Omental fat pad (tissue), 4 donors: ENCODE data around the gene MUC4. TPM values are rescaled to one million over a fixed set of nuclear protein-coding genes. Genes with fewer than 3 reads are reported as not detected.

Source experiments
- ATAC-seq: fragments of 150-250 bp; one replicate; pipeline ENCODE4 v1.9.1; 2016; ENCODE audit warnings: mild to moderate bottlenecking, moderate library complexity; ENCODE audit not compliant: low FRiP score
- DNase-seq: peaks from one replicate; pipeline ENCODE4 v3.0.0-alpha.2; 2019; ENCODE audit warnings: low spot score
- total RNA-seq, 4 donors: library from RNA; depleted of rRNA; stranded (reverse); fragments of >200 nt; gene quantifications; one replicate each; pipeline ENCODE4 v1.1.0, GENCODE V29; 2016
- TF ChIP-seq, protein P1 (sequence below), 3 donors: fragments of 450-650 bp; IDR thresholded peaks; one replicate each; pipeline ENCODE4 v1.5.1; 2016 to 2017; ENCODE audit warnings: antibody characterized with exemption in 3 of 3, mild to moderate bottlenecking in 3 of 3, moderate library complexity in 2 of 3

MUC4 gene
- total RNA-seq, 4 donors from 2014 or later = 0.09 TPM; not detected in 3

DNA sequence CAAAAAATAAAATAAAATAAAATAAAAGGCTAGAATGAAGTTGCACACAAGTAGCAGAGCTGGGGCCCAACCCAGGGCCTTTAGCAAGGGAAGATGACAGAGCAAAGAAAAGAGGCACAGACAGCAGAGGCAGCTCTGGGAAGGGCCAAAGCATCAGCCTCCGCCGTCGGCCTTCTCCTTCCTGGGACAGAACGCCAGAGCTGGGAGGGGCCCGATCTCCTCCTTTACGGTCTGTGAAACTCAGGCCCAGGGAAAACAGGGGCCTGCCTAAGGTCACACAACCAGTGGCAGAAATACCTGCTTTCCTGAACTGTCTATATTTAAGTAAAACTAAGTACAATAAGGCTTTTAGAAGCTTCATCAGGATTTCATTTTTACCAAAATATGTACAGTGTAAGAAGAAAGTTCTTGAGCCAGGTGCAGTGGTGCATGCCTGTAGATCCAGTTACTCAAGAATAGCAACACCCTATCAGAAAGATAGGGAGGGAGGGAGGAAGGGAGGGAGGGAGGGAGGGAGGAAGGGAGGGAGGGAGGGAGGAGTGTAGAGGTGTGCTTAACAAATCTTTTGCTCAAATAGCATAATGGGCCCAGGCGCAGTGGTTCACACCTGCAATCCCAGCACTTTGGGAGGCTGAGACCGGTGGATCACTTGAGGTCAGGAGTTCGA is 43.0 kb upstream of the MUC4 start:
- DNase-seq = no peak
- TF ChIP-seq, protein P1, sequence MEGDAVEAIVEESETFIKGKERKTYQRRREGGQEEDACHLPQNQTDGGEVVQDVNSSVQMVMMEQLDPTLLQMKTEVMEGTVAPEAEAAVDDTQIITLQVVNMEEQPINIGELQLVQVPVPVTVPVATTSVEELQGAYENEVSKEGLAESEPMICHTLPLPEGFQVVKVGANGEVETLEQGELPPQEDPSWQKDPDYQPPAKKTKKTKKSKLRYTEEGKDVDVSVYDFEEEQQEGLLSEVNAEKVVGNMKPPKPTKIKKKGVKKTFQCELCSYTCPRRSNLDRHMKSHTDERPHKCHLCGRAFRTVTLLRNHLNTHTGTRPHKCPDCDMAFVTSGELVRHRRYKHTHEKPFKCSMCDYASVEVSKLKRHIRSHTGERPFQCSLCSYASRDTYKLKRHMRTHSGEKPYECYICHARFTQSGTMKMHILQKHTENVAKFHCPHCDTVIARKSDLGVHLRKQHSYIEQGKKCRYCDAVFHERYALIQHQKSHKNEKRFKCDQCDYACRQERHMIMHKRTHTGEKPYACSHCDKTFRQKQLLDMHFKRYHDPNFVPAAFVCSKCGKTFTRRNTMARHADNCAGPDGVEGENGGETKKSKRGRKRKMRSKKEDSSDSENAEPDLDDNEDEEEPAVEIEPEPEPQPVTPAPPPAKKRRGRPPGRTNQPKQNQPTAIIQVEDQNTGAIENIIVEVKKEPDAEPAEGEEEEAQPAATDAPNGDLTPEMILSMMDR (IDR thresholded peaks at IDR 0.05) = no peak
- ATAC-seq = no peak

DNA sequence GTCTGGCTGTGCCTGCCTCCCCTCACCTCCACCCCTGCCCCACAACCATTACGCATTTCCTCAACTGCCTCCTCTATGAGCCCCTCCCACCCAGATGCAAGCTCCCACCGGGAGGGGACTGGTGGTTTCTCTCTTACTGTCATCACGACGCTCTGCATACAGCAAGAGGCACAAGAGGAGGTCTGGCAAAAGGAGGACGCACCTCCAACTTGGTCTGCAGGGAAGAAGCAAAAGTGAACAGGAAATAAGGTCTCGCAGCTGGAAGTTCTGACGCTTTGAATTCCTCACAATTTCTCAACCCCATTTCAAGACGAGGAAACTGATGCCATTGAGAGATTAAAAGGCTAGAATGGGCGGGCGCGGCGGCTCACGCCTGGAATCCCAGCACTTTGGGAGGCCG is 42.3 kb upstream of the MUC4 start:
- no peak for ATAC-seq
- TF ChIP-seq, protein P1 (IDR thresholded peaks at IDR 0.05) = no peak
- no peak for DNase-seq

DNA sequence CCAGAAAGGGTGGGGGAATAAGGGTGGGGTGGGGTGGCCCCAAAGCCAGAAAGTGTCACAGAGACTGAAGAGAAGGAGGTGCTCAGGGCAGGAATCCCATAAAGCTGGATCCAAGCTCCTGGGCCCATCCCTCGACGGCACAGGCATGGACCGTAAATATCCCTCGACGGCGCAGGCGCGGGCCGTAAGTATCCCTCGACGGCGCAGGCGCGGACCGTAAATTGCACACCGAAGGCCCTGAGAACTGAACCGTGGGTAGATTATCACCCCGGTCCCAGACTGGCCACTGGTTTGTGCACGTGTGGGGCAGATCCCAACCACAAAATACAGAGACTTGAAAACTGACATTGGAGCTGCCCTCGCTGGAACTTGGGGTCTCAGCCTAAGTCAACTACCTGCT is 41.3 kb upstream of the MUC4 start:
- TF ChIP-seq, protein P1 (IDR thresholded peaks at IDR 0.05) = no peak
- ATAC-seq (no peak), DNase-seq (no peak)

- DNase-seq (peak; percentile 91), ATAC-seq (peak; percentile 97)
- TF ChIP-seq, protein P1 (IDR thresholded peaks at IDR 0.05) = peak in 2 of 3 donors; percentile 99 to 100
Observed at GRCh38 chr3:195850857-195851543, 39.3 kb upstream of the MUC4 start.

DNA sequence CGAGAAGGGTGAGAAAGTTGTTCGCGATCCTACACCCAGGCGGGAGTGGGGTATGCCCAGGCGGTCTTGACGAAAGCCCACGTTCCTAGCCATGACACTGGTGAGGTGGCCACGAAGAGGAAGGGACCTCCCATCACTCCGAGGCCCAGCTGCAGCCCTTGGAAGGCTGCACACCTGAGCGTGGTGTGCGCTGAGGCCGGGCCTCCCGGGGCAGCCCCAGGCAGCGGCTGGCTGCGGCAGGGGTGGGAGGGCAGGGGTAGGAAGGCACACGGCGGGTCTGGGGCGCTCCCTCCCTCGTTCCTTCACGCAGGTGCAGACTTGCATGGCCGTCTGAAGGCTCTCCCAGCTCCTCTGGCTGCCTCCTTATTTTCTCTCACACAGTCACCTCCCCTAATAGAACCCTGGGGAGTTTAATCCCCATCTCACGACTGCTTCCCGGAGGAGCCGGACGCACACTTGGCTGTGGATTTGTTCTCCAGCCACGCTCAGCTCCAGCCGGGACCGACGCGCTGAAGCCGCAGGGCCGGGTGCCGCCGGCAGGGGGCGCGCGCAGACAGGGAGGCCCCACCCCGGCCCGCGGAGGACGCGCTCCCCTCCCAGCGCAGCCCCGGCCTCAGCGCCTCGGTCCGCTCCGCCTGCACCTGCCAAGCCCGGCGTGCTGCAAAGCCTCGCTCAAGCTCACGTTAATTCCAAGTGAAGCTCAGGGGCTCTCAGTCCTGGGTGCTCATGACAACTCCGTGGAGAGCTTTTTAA is 37.8 kb upstream of the MUC4 start:
- TF ChIP-seq, protein P1 (IDR thresholded peaks at IDR 0.05) = no peak
- no peak for ATAC-seq
- no peak for DNase-seq

DNA sequence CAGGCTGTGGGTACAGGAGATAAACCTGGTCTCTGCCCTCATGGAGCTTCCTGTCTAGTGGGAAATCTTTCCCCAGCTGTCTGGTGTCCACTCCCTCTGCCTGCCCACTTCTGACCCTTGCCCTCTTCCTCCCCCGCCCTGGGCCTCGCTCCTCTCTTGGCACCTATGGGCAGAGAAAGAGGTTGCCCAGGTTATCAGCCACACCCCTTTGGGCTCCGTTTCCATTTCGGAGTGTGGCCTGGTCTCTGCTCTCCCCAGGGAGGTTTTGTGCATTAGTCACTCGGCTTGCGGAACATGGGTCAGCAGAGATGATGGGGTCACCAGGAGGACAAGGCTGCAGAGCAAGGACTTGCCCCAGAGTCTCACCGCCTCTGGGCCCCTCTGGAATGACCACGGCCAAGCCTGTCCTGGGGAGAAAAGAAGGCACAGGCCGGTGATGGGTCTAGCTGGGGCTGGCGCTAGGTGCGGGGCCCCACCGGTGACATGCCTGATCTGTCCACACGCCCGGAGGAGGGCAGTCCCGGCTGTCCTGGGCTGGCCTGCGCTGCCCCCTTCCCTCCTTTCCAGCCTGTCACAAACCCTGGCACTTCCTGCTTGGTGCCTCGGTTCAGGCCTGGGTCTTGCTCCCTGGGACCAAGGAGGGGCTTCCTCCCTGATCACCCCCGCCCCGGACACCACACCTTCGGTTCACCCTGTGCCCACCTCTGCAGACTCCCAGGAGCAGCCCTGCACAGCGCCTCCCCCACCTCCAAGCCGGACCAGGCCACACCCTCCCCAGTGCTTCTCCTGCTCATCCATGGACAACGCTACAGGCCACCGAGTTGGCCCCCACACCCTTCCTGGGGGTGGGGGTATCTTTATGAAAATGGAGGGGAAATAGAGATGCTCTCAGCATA is 35.6 kb upstream of the MUC4 start:
- no peak for DNase-seq
- ATAC-seq = no peak
- TF ChIP-seq, protein P1 (IDR thresholded peaks at IDR 0.05) = no peak
